HG02759 (cell line): ENCODE measurements around the gene MMD.
"Not testable (repeated sequence)": the region's sequence is repeated elsewhere in the genome, so short reads cannot be mapped to it uniquely, and the experiment has no call there.

Source experiments
- ATAC-seq: cut with Tn5 transposase; IDR thresholded peaks from one replicate; pipeline ENCODE4 v1.9.1; 2021; ENCODE audit warnings: mild to moderate bottlenecking, moderate library complexity; ENCODE audit not compliant: unreplicated experiment

Gene MMD

DNA sequence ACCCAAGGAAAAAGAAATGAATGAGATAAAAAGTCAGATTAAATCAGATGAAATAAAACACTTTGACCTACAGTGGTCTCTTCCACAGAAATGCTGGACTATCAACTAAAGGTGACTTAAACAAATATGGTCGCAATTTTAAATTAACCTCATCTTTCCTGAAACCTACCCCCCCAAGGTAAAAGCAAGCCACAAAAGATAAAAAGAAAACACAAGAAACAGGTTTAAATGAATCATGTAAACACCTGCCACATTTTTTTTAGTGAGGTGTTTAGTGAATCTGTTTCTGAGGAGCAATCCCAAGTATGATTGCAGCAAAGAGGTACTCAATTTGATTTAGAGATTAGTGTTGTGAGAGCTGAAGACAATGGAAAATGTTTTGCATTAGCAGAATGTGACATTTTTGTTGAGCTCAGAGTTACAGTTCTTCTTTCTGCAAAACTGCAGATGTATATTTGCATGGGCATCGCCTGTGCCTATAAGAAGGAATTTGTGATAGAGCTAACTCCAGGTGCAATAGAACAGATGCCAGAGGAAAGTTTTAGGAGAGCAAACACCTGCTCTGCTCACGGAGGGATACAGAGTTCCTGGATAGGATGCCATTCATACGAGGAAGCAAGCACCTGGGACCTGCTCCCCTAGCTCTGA, 3.4 kb upstream of the MMD start:
- no peak for ATAC-seq

DNA sequence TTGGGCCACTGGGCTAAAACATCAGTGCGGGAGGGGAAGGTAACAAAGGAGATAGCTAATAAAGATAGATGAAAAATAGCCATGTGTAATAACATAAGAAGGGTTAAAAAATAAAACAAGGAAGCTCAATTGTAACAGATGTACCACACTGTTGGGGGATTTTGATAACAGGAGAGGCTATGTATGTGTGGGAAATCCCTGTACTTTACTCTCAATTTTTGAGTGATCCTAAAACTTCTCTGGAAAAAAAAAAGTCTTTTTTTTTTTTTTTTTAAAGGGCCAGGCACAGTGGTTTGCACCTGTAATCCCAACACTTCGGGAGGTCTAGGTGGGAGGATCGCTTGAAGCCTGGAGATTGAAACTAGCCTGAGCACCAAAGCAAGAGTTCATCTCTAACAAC, 1.9 kb upstream of the MMD start:
- no peak for ATAC-seq

DNA sequence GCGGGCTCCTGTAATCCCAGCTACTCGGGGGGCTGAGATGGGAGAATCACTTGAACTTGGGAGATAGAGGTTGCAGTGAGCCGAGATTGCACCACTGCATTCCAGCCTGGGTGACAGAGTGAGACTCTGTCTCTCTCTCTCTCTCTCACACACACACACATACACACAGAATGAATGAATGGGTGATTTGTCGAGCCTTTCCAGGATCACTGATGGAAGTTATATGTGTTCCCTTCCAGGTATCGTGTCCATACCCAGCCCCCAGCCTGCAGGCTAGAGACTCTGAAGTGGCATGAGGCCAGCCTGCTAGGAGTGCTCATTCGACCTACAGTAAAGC, 1.2 kb upstream of the MMD start:
- not testable (repeated sequence) for ATAC-seq

DNA sequence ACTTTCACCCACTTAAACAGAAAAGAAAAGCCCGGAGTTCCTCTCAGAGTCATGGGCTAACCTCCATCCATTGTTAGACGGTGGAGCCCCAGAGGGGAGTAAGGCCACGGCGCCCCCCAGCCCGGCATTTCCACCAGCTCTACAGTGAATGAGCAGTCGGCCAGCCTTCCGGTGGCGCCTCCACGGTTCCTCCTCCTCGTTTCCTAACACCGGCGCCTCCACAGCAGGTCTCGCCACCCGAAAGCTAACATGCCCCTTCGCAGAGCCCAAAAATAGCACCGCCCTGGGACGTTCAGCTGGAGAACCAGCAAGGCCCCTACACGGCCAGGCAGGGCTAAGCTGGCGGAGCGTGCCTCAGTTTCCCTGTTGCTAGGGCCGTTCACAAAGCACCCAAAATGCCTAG, 858 bp downstream of the MMD start:
- ATAC-seq: no peak

DNA sequence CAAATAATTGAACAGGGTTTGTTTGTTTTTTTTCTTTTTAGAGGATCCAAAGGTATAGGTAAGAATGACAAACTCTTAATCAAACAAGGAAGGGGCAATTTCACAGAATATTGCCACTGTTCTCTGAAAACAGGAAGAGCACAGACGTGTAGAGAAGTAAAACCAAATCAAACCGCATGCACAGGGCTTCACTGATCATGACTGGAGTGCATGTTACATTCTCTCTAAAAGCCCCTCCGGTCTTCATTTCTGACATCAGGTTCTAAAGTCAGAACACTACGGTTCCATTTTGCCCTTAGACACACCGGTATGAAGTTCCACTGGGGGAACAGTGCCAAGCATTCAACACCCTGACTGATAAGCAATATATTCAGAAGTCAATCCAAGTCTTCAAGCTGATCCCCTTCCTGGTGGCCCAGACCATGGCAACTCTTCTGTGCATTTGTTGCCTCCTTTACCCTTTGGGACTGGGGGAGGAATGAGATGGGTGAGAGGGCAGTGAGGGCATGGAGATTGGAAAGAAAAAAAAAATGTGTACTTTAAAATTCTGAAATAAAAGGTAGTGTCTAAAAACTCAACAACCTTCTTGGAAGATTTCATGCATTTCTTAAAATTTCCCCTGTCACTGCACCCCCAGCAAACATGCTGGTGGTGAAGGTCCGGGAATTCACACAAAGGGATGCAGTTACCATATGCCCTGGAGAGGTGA, 1.4 kb downstream of the MMD start:
- no peak for ATAC-seq

DNA sequence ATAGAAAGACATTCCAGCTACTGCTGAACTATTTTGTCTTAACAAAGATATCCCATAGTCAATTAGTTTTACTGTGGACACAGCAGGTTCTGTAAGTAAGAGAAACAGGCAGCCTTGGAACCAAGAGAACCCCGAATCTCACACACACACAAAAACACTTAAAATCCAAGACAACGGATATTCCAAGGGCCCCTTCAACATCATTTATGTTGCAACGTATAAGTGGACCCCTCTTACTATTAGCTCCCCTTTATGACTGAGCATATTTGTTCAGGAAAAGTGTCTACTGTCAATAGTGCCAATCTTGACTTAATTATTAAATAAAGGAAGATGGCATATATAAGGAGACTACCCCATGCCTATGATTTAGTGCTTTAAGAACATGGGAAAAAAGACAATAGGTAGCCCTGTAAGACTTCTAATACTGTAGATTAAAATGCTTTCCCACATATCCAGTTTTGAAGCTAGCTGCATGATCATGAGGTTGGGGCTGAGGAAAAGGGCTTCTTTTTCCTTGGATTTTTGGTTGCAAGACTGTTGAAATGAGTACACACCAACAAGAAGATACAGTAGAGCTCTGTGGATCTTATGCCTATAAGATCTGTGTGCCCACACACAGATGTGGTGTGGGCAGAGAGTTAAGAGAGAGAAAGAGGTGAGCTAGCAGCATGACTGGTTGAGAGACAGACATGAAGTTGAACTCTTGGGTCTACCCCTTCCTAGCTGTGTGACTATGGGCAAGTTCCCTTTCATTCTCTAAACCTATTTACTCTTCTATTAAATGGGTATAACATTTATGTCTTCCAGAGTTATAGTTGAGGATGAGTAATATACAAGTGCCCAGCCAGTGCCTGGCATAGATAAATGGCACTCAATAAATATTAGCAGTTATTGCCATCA, 3.0 kb downstream of the MMD start:
- no peak for ATAC-seq

DNA sequence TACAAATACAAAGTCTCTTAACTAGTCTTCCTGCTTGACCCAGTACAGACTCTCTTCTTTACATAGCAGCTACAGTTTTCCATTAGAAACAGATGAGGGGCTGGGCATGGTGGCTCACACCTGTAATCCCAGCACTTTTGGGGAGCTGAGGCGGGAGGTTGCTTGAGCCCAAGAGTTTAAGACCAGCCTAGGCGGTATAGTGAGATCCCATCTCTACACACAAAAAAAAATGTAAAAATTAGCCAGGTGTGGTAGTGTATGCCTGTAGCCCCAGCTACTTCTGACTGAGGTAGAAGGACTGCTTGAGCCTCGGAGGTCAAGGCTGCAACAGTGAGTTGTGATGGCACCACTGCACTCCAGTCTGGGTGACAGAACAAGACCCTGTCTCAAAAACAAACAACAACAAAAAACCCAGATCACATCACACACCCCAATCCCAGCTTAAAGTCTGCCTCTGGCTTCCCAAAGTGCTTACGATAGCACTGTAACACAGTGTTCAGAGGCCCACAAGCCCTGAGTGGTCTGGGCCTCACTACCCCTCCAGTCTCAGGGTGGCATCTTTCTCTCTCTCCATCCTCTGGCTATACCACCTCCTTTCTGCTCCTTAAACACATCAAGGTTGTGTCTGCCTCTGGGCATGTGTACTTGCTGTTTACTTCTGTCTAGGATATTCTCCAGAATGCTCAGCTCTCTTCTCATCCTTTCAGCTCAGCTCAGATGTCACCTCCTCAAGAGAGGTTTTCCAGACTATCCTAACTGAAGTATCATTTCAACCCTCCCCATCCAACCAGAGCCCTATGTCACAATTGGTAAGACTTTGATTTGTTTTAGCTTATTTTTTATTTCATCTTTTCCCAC, 4.0 kb downstream of the MMD start:
- ATAC-seq: no peak

DNA sequence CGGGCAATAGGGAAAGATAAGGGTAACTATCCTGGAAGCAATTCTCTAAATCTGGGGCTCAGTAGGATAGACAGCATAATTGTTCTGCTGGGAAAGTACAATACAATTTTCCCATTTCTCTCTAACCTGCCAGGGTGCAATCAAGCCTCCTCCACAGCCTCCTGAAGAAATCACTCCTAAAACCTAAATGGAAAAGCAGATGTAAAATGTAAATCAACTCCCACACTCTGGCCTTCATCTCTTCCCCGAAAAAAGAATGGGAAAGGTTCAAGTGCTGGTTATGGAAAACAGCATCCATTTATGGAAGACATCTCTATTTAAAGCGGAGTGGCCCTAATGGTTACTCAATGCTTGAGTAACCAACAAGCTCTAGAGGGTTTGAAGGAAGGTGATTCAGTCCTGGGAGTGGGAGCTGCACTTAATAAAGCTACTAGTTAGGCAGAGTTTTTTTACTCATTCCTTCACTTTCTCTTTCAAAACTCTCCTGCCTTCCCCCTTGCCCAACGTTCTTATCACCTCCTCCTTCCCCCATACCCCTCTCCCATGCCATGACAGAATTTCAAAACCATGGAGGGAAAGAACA, 5.1 kb downstream of the MMD start:
- no peak for ATAC-seq

DNA sequence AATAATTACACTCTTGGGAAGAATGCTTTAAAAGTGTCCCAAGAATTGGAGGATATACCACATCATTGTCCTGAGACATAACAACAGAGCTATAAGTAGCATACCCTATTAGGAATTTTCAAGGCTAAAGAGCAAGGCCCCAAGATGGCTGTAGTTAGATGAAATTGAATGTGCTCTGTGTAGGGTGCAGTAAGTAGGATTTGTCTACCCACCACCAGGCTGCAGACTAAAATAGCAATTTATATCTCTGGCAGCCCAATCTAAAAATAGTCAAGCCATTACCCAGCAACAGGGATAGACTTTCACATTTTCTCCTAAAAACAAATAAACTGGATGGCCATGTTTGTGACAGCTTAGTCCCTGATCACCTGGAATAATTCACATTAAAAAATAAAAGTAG, 5.6 kb downstream of the MMD start:
- no peak for ATAC-seq

DNA sequence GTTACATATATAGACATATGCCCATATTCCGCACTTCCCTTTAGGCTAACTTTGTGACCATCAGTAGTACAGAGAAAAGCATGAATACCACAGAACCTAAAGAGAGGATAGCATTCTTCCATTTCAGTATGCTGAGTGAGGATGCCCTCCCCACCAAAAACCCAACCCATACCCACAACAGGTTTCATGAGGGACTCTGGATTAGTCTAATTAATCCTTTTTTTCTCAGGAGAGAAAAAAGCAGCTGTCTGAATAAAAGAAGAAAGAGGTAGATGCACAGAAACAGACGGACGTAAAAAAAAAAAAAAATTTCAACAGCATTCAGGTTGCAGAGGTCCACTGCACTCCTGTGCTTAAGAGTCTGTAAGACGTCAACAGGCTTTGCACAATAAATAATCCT, 6.7 kb downstream of the MMD start:
- no peak for ATAC-seq

DNA sequence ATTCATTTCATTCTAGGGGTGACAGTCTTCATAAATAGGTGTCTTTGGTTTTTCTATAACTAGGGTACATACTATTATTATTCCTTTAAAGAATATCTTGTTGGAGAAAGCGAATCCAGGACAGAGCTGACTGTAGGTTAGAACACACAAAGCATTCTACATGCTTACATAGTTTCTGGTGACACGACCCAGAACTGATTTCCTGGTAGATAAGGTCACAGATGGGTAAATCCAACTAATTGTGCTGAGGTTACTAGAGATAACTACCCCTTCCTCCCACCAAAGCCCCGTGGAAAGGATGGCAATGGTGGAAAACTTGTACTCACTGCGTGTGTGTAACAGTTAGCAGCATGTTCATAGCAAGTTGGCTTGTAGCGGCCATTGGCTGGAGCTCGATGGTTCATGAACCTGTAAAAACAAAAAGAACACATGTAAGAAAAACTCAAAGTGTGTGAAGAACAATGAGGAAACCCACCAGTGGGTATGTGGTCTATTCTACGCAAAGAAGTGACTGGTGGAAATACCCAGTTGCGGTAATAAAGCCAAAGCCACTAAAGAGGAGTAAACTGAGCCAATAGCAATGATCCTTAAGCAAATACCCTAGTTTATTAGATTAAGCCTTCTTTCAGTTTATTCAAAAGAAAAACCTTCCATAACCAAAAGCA, 7.7 kb downstream of the MMD start:
- ATAC-seq: no peak

DNA sequence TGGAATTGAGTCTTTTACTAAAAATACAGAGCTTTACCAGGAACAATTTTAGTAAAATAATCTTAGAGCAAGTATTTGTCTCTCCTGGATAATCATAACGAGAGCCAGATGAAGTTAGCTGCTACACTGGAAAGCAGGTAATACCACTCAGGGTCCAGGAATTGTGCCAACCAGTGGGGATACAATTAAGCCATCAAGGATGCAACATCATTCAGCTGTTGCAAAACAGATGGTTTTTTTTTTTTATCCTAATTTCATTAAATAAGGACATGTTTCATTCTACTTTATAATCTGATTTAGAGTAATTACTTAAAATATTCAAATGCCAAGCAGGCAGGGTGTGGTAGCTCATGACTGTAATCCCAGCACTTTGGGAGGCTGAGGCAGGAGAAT, 10.2 kb downstream of the MMD start:
- ATAC-seq: no peak

DNA sequence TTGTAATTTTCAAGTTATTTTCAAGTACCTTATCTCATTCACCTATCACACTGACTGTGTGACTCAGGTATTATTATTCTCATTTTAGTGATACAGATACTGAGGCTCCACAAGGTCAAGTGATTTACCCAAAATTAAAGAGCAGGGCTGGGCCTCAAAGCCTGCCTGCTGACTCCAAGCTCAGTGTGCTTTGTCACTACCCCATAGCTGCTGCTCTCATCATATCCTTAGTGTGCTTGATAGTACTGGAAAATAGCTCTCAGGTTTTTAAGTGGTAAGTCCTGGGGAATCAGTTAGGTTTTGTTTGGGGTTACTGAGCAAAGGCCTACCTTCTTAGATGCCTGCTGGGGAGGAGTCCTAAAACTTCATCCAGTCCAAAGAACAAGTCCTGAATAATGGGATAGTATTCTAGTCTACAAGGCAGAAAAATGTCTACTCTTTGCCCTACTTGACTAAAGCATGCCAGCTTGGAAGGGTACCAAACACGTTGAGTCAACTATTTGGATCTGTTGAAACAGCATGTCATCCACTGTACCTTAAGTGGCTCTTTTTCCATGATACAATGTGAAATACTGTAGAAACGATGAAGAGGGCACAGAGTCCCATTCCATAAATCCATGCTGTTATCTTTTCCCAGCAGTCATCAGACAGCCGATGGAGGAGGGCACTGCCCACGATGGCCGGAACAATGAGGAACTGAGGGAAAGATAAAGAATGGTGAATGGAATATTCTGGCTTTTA, 10.7 kb downstream of the MMD start:
- ATAC-seq: no peak

DNA sequence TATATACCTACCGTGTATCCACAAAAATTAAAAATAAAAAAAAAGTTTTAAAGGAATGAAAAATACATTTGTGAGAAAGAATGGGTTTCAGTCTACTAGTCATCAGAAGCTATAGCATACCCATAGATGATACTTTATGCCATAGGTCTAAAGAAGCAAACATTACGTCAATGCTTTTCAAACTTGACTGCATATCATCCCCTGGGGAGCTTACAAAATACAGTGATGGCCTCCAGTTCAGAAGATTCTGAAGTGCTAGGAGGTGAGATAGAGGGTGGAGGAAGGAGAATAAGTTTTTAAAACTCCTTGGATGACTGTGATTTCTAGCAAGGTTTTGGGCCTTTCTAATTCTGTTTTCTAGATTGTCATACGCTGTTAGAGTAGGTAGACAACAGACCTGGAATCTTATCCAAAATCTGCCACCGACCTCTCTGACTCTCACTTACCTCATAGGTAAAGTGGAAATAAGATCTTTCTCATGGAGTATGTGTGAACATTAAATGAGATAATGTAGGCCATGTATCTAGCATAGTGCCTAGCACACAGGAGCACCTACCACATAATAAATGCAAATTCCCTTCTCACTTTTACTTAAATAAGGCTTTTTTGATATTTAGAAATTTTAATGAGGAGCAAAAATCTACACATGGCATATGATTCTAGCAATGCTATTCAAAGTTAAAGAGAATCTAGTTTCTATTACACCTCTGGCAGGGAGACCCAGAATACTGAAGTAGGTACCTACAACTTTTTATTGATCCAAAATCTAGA, 12.4 kb downstream of the MMD start:
- no peak for ATAC-seq

DNA sequence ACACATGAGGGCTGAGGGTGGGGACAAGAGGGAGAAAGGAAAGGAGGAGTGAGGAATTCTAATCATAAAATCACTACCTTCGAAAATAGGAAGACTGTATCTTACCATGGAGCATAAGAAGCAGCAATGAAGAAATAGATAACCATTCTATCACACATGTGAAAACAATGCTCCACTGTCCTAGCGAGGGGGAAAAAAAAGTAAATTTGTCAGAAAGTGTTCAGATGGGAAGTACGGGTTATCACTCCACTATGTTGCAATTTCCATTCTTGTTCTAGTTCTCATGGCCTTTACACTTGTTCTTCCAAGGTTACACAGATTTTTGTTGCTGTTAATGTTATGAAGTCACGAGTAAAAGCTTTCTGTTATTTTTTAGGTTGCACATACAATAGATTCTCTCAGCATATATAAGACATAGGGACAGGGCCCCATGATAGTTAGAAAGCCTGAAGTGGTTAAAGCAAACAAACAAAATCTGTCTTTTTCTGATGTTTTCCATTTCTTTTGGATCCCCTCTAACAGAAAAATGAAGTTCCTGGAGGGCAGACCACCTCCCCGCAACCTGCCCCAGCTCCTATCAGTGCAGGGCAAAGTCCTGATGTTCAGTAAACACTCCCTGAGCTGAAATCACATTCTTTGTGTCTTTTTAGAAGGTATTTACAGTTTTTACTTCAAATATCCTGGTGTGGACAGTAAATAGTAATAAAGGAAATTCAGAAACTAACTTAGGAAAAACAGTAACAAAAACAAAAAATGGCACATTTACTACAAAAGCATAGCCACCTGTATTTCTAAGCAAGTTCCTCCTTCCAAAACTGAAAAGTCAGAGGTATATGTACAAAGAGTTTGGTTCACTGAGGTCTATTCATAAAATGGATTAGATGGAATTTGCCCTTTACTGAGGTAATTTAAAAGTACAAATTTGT, 13.7 kb downstream of the MMD start:
- no peak for ATAC-seq

DNA sequence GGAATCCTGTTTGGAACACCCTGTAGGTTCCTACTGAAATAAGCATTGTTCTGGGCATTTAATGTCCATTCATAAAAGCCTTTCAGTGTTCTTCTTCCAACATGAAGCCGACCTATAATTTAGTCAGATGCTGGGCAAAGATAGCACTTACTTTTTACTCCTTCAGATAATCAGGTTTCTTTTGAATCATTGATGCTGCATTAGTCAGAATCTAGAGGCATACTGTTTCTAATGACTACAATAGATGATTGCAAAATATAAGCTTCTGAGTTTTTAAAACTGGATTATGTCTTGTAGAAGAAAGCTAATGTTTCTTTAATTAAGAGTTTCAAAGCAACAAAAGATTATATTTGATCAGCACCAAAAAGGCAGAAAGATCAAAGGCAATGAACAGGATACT, 16.0 kb downstream of the MMD start:
- ATAC-seq: no peak

DNA sequence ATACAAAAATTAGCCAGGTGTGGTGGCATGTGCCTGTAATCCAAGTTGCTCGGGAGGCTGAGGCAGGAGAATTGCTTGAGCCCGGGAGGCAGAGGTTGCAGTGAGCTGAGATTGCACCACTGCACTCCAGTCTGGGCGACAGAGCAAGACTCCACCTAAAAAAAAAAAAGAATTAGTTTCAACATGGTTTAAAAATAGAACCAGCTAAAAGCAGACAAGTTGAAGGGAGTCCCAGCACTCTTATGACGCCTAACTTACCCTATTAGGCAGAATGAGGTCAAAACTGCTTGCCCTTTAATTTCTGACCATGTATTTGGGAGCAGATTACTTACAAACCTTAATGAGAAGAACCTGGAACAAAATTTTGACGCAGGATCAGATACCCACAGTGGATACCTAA, 17.4 kb downstream of the MMD start:
- not testable (repeated sequence) for ATAC-seq

DNA sequence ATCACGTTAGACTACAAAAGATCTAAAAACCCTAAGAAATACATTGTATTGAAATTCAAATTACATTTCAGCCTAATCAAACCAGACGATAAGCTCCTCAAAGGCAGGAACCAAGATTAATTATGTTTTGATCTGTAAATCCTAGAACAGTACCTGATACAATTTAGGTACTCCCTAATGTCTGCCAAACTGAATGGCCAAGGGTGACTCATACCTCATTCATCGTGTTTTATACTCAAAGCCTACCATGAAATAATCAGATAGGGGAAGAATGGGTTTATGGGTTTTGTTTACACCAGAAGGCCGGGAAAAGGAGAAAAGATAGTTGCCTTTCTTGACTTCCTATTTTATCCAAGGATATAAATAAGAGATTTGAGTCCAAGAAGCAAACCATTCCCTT, 19.3 kb downstream of the MMD start:
- no peak for ATAC-seq
